Measurements from ENCODE around the gene CUX1.
"Not testable (repeated sequence)": the region's sequence is repeated elsewhere in the genome, so short reads cannot be mapped to it uniquely, and the experiment has no call there.

DNA sequence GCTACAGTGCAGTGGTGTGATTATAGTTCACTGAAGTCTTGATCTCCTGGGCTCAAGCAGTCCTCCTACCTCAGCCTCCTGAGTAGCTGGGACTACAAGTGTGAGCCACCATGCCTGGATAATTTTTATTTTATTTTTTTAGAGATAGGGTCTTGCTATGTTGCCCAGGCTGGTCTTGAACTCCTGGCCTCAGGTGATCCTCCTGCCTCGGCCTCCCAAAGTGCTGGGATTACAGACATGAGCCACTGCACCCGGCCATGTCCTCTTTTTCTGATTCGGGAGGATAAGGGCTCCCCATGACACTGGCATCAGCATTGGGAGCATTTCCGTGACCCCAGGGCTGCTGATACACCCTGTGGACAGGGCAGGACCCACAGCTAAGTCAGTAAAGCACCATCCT, 69.9 kb downstream of the CUX1 start:
- not testable (repeated sequence) for TF ChIP-seq CTCF, POLR2A (IDR thresholded peaks at IDR 0.05)

Data from uterus (tissue), 2 donors.